GM13976 (cell line): ENCODE results near the gene RHPN2.

Experiments used
- DNase-seq: peaks from one replicate; pipeline ENCODE4 v3.0.0; 2012; ENCODE audit warnings: low spot score
- CTCF ChIP-seq: IDR thresholded peaks from 2 replicates; pipeline ENCODE4 v1.5.1; 2012; ENCODE audit warnings: borderline replicate concordance, mild to moderate bottlenecking; ENCODE audit not compliant: insufficient read depth; ENCODE audit errors: extremely low read depth, missing control alignments, control extremely low read depth
- in situ Hi-C: fragments of 300-500 bp; cut with MboI; formaldehyde crosslinking; loops from one replicate; pipeline ENCODE4 v1.12.0; 2022; ENCODE audit warnings: low sequenced_read_pairs, mixed read lengths, inconsistent platforms; ENCODE audit not compliant: unreplicated experiment

Gene RHPN2

GRCh38 chr19:33100894-33101644 is 36.4 kb upstream of the RHPN2 start:
- TF ChIP-seq CTCF, result no peak
- in situ Hi-C loops, result no loop called here
- DNase-seq, result no peak

- DNase-seq, result no peak
- TF ChIP-seq CTCF, result no peak
- in situ Hi-C loops, result no loop called here
These were observed 33.4 kb upstream of the RHPN2 start for GRCh38 chr19:33098055-33098534.

GRCh38 chr19:33096005-33096404 is 31.3 kb upstream of the RHPN2 start:
- in situ Hi-C loops, result no loop called here
- no peak for DNase-seq
- no peak for TF ChIP-seq CTCF

- no peak for DNase-seq
- TF ChIP-seq CTCF, result no peak
These were observed 29.9 kb upstream of the RHPN2 start for GRCh38 chr19:33094436-33095067.

DNA sequence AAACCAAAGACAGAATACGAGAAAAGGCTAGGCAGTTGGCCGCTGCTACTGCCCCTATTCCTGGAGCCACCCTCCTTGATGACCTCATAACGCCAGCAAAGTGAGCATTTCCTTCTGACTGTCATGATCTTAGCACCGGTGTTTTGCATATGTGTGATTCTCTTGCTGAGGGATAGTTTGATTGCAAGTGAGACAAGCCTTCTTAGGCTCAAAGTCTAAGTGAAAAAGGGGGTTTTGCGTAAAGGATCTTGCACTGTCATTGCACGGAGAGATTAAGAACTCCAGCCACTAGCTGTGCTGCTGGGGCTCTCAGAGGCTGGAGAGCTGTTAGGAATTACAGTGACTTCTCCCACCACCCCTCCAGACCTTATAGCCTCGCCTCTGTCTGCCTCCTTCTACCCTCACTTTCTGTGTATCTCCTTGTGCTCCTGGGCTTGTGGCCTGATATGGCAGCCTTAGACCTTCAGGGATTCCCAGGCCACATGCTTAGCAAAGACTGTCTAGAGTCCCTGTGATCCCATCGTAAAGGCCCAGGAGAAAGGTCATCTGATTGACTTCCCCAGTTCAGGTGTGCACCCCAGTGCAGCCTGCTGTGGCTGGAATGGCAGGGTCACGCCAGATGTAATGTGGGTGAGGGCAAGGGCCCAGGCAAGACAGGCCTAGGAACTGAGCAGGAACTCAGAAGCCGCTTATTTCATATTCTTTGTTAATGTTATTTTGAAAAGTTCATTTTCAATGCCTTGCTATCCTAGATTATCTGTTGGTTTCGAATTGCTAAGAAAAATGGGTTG is 28.9 kb upstream of the RHPN2 start:
- DNase-seq, result no peak
- TF ChIP-seq CTCF, result no peak
- in situ Hi-C loops, result no loop called here

More at GRCh38 chr19:33094436-33095067, 29.9 kb upstream of the RHPN2 start:
- in situ Hi-C loops, result no loop called here

- DNase-seq, result no peak
- in situ Hi-C loops, result no loop called here
- TF ChIP-seq CTCF, result no peak
These were observed 25.5 kb upstream of the RHPN2 start for GRCh38 chr19:33090179-33090578.
